HG03521 (cell line): ENCODE data around the gene GUCY1B1.

Experiments used
- ATAC-seq: cut with Tn5 transposase; IDR thresholded peaks from one replicate; pipeline ENCODE4 v1.9.1; 2021; ENCODE audit warnings: mild to moderate bottlenecking, moderate library complexity; ENCODE audit not compliant: unreplicated experiment

GUCY1B1 gene

GRCh38 chr4:155758481-155759371 lies at the start of gene GUCY1B1:
GUCY1B1 (plus strand) TSS chr4:155759021; CDS start chr4:155759141, 120 bp downstream.
- peak; percentile 96 for ATAC-seq

GRCh38 chr4:155709918-155710317 lies 48.9 kb upstream of the GUCY1B1 start:
- no peak for ATAC-seq

- ATAC-seq, result no peak
Measured at GRCh38 chr4:155711556-155711955, 47.3 kb upstream of the GUCY1B1 start.

- no peak for ATAC-seq
Measured at GRCh38 chr4:155712846-155713245, 46.0 kb upstream of the GUCY1B1 start.

- ATAC-seq, result no peak
Measured at GRCh38 chr4:155713911-155714310, 44.9 kb upstream of the GUCY1B1 start.

GRCh38 chr4:155722336-155722735 lies 36.5 kb upstream of the GUCY1B1 start:
- ATAC-seq, result no peak

- no peak for ATAC-seq
Measured at GRCh38 chr4:155722816-155723499, 35.9 kb upstream of the GUCY1B1 start.

- ATAC-seq, result no peak
Measured at GRCh38 chr4:155724731-155725130, 34.1 kb upstream of the GUCY1B1 start.

GRCh38 chr4:155734065-155734464 lies 24.8 kb upstream of the GUCY1B1 start:
- ATAC-seq, result no peak

GRCh38 chr4:155734951-155735350 lies 23.9 kb upstream of the GUCY1B1 start:
- no peak for ATAC-seq

- no peak for ATAC-seq
Measured at GRCh38 chr4:155735496-155735895, 23.3 kb upstream of the GUCY1B1 start.

- no peak for ATAC-seq
Measured at GRCh38 chr4:155738548-155738947, 20.3 kb upstream of the GUCY1B1 start.

- no peak for ATAC-seq
Measured at GRCh38 chr4:155741546-155741945, 17.3 kb upstream of the GUCY1B1 start.

- ATAC-seq, result no peak
Measured at GRCh38 chr4:155742310-155743015, 16.4 kb upstream of the GUCY1B1 start.

GRCh38 chr4:155745984-155746383 lies 12.8 kb upstream of the GUCY1B1 start:
- ATAC-seq, result no peak

GRCh38 chr4:155748039-155748438 lies 10.8 kb upstream of the GUCY1B1 start:
- ATAC-seq, result no peak

GRCh38 chr4:155749041-155749440 lies 9.8 kb upstream of the GUCY1B1 start:
- ATAC-seq, result no peak

GRCh38 chr4:155751569-155751968 lies 7.3 kb upstream of the GUCY1B1 start:
- no peak for ATAC-seq

GRCh38 chr4:155757745-155758265 lies 1.0 kb upstream of the GUCY1B1 start:
- ATAC-seq, result no peak

- peak; percentile 21 for ATAC-seq
Measured at GRCh38 chr4:155759372-155760252, 791 bp downstream of the GUCY1B1 start.
